Measurements from ENCODE around the gene DOK4. TPM values are rescaled to one million over a fixed set of nuclear protein-coding genes. Genes with fewer than 3 reads are reported as not detected.

The DOK4 gene
- total RNA-seq, 1 donor from 2014 or later: 25.5 TPM

DNA sequence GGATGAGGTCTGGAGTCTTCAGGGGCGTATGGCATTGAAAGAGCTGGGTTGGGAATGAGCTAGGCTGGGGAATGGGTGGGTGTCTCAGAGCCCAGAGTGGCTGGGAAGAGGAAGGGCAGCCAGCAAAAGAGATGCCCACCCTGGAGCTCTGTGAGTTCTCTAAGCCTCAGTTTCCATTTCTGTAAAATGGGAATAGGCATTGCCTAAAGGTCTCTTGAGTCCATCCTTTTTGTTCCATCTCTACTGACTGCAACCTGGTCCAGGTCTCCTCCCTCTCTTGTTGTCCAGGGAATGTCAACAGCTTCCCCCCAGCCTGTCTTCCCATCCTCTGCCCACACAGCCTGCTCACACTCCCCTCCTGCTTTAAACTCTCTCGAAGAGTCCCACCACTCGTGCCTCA lies 30.5 kb upstream of the DOK4 start:
- Mint-ChIP-seq H3K27ac (ENCODE audit: unreplicated experiment) (no peak overlapping the region), H3K4me1 (ENCODE audit: low read depth, unreplicated experiment) (peaks cover 2% of the 10 kb centered on the region), H3K36me3 (ENCODE audit: low read depth, unreplicated experiment) (peaks cover 17% of the 10 kb centered on the region), H3K4me3 (ENCODE audit: unreplicated experiment) (no peak overlapping the region), H3K9me3 (ENCODE audit: unreplicated experiment) (no peaks in the 10 kb centered on the region), H3K27me3 (ENCODE audit: low read depth, unreplicated experiment) (peaks cover 5% of the 10 kb centered on the region)
- H3K4me1 ChIP-seq (ENCODE audit: insufficient read depth, low read length): no peaks in the 10 kb centered on the region
- H3K9me3 ChIP-seq (ENCODE audit: insufficient read depth, low read depth, low read length): no peaks in the 10 kb centered on the region
- TF ChIP-seq, protein P1, sequence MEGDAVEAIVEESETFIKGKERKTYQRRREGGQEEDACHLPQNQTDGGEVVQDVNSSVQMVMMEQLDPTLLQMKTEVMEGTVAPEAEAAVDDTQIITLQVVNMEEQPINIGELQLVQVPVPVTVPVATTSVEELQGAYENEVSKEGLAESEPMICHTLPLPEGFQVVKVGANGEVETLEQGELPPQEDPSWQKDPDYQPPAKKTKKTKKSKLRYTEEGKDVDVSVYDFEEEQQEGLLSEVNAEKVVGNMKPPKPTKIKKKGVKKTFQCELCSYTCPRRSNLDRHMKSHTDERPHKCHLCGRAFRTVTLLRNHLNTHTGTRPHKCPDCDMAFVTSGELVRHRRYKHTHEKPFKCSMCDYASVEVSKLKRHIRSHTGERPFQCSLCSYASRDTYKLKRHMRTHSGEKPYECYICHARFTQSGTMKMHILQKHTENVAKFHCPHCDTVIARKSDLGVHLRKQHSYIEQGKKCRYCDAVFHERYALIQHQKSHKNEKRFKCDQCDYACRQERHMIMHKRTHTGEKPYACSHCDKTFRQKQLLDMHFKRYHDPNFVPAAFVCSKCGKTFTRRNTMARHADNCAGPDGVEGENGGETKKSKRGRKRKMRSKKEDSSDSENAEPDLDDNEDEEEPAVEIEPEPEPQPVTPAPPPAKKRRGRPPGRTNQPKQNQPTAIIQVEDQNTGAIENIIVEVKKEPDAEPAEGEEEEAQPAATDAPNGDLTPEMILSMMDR (IDR thresholded peaks at IDR 0.05; ENCODE audit: insufficient read depth, low read depth, low read length): no peak
- TF ChIP-seq EZH2 (IDR thresholded peaks at IDR 0.05; ENCODE audit: insufficient read depth, low read length): no peak
- H3K79me2 ChIP-seq (ENCODE audit: insufficient read depth, low read length): no peaks in the 10 kb centered on the region
- H3K4me2 ChIP-seq (ENCODE audit: low read length): no peak overlapping the region
- H3K4me3 ChIP-seq (ENCODE audit: insufficient read depth, low read depth, low read length): no peak overlapping the region
- no peaks in the 10 kb centered on the region for H3K36me3 ChIP-seq (ENCODE audit: insufficient read depth, low read length)
- FAIRE-seq (no peak), DNase-seq (ENCODE audit: low read depth) (no peak)
- no peak overlapping the region for H2AFZ ChIP-seq (ENCODE audit: low read depth, low read length)
- H3K27ac ChIP-seq (ENCODE audit: low read depth, low read length): no peak overlapping the region
- H3K27me3 ChIP-seq (ENCODE audit: insufficient read depth, low read length): no peaks in the 10 kb centered on the region
- no peak overlapping the region for H3K9ac ChIP-seq (ENCODE audit: low read length)
- H4K20me1 ChIP-seq (ENCODE audit: insufficient read depth, low read length): peaks cover 5% of the 10 kb centered on the region

DNA sequence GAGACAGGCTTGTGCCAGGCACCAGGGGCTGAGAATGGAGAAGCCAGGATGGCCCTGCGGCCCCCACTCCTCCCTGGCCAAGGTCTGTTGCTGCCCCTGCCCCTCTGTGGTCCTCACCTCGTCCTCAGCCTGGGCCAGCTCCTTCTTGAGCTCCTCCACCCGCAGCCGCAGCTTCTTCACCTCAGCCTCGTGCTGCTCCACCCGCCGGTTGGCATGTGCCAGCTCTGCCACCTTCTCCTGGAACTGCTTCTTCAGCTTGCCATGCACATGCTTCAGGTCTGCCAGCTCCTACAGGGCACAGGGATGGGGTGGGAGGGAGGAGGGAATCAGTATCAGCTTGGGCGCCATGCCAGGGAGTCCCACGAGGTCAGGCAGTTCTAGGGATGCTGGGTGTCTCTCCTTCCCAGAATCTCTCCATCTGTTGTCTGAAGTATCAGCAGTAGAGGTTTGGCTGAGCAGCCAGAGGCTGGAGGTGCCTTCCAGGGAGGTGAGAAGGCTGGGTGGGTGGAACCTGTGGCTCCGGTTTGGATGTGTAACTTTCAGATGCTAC lies 30.0 kb upstream of the DOK4 start:
- no peak overlapping the region for H3K27ac Mint-ChIP-seq (ENCODE audit: unreplicated experiment)
- Histone ChIP-seq H3K27ac (ENCODE audit: low read depth, low read length) (no peak overlapping the region), H3K36me3 (ENCODE audit: insufficient read depth, low read length) (no peaks in the 10 kb centered on the region), H3K79me2 (ENCODE audit: insufficient read depth, low read length) (no peaks in the 10 kb centered on the region), H3K4me3 (ENCODE audit: insufficient read depth, low read depth, low read length) (no peak overlapping the region), H4K20me1 (ENCODE audit: insufficient read depth, low read length) (peaks cover 5% of the 10 kb centered on the region), H3K9me3 (ENCODE audit: insufficient read depth, low read depth, low read length) (no peaks in the 10 kb centered on the region), H2AFZ (ENCODE audit: low read depth, low read length) (no peak overlapping the region), H3K4me1 (ENCODE audit: insufficient read depth, low read length) (no peaks in the 10 kb centered on the region), H3K27me3 (ENCODE audit: insufficient read depth, low read length) (no peaks in the 10 kb centered on the region), H3K4me2 (ENCODE audit: low read length) (no peak overlapping the region), H3K9ac (ENCODE audit: low read length) (no peak overlapping the region)
- FAIRE-seq: no peak
- peaks cover 17% of the 10 kb centered on the region for H3K36me3 Mint-ChIP-seq (ENCODE audit: low read depth, unreplicated experiment)
- peaks cover 2% of the 10 kb centered on the region for H3K4me1 Mint-ChIP-seq (ENCODE audit: low read depth, unreplicated experiment)
- no peak overlapping the region for H3K4me3 Mint-ChIP-seq (ENCODE audit: unreplicated experiment)
- no peaks in the 10 kb centered on the region for H3K9me3 Mint-ChIP-seq (ENCODE audit: unreplicated experiment)
- peaks cover 5% of the 10 kb centered on the region for H3K27me3 Mint-ChIP-seq (ENCODE audit: low read depth, unreplicated experiment)
- DNase-seq (ENCODE audit: low read depth): no peak
- no peak for TF ChIP-seq EZH2 (IDR thresholded peaks at IDR 0.05; ENCODE audit: insufficient read depth, low read length)
- TF ChIP-seq, protein P1 (IDR thresholded peaks at IDR 0.05; ENCODE audit: insufficient read depth, low read depth, low read length): no peak

DNA sequence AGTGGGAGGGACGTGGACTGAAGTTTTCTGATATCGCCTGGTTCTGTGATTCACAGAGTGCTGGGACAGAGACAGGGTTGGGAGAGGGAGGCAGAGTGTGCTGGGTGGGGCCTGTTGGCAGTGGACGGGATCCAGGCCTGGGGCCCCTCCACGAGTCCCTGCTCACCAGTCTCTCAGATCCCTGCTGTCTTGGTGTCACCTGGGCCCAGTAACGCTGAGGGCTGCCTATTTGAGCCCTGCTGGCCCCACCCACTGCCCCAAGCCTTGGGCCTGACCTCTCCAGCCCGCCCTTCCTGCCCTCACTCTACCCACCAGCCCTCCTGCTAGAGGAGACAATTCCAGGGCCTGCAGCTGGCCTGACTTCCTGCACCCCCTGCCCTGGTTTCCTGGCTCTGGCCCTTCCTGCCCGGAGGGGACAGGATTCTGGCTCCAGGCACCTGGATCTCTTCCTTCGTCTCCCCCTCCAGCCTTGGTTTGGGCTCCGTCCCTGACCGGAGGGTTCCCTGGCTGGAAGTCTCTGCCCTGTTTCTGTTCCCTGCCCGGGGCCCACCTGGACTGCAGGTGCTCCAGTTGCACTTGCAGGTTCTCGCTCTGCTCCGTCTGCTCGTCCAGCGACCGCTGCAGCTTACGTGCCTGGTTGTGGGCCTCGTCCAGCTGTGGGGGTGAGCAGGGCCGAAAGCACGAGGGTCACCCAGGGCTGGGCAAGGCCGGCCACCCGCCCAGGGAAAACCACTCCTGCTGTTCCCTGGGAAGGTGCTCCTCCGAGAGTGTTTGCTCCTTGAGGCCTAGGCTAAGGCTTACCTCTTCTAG lies 28.7 kb upstream of the DOK4 start:
- Mint-ChIP-seq H3K9me3 (ENCODE audit: unreplicated experiment) (no peaks in the 10 kb centered on the region), H3K36me3 (ENCODE audit: low read depth, unreplicated experiment) (peaks cover 15% of the 10 kb centered on the region), H3K27me3 (ENCODE audit: low read depth, unreplicated experiment) (peaks cover 5% of the 10 kb centered on the region), H3K27ac (ENCODE audit: unreplicated experiment) (no peak overlapping the region), H3K4me3 (ENCODE audit: unreplicated experiment) (no peak overlapping the region), H3K4me1 (ENCODE audit: low read depth, unreplicated experiment) (peaks cover 2% of the 10 kb centered on the region)
- Histone ChIP-seq H3K4me1 (ENCODE audit: insufficient read depth, low read length) (no peaks in the 10 kb centered on the region), H3K27me3 (ENCODE audit: insufficient read depth, low read length) (no peaks in the 10 kb centered on the region), H2AFZ (ENCODE audit: low read depth, low read length) (no peak overlapping the region), H3K9ac (ENCODE audit: low read length) (no peak overlapping the region), H3K79me2 (ENCODE audit: insufficient read depth, low read length) (no peaks in the 10 kb centered on the region), H3K4me2 (ENCODE audit: low read length) (no peak overlapping the region), H4K20me1 (ENCODE audit: insufficient read depth, low read length) (peaks cover 5% of the 10 kb centered on the region), H3K36me3 (ENCODE audit: insufficient read depth, low read length) (no peaks in the 10 kb centered on the region), H3K4me3 (ENCODE audit: insufficient read depth, low read depth, low read length) (no peak overlapping the region), H3K27ac (ENCODE audit: low read depth, low read length) (no peak overlapping the region), H3K9me3 (ENCODE audit: insufficient read depth, low read depth, low read length) (no peaks in the 10 kb centered on the region)
- TF ChIP-seq, protein P1 (IDR thresholded peaks at IDR 0.05; ENCODE audit: insufficient read depth, low read depth, low read length): no peak
- TF ChIP-seq EZH2 (IDR thresholded peaks at IDR 0.05; ENCODE audit: insufficient read depth, low read length): no peak
- no peak for DNase-seq (ENCODE audit: low read depth)
- no peak for FAIRE-seq
